GM12878 (cell line): Measurements from ENCODE around the gene ZMIZ2. TPM values are rescaled to one million over a fixed set of nuclear protein-coding genes. Genes with fewer than 3 reads are reported as not detected.
A peak's percentile ranks its signal among the peaks of the same experiment; 100 is the strongest.

Experiments used
- BRCA1 ChIP-seq: IDR thresholded peaks from 2 replicates; pipeline ENCODE4 v1.6.1; 2011; ENCODE audit warnings: low read depth, low read length, improper control_type of control experiment
- CUX1 ChIP-seq: IDR thresholded peaks from 2 replicates; pipeline ENCODE4 v1.6.1; 2012; ENCODE audit warnings: improper control_type of control experiment, low read depth, low read length; ENCODE audit not compliant: insufficient replicate concordance
- FOXK2 ChIP-seq: fragments of 450-650 bp; IDR thresholded peaks from 2 replicates; pipeline ENCODE4 v1.6.1; 2017; ENCODE audit warnings: mild to moderate bottlenecking, moderate library complexity
- IRF3 ChIP-seq: fragments of 450-650 bp; IDR thresholded peaks from 2 replicates; pipeline ENCODE4 v1.6.1; 2014; ENCODE audit warnings: mild to moderate bottlenecking
- MEF2B ChIP-seq: fragments of 450-650 bp; IDR thresholded peaks from 2 replicates; pipeline ENCODE4 v1.6.1; 2018; ENCODE audit warnings: mild to moderate bottlenecking, moderate library complexity; ENCODE audit not compliant: partially characterized antibody, poor library complexity, severe bottlenecking
- POLR2AphosphoS2 ChIP-seq: IDR thresholded peaks from 2 replicates; pipeline ENCODE4 v1.6.1; 2011; ENCODE audit warnings: low read depth, mild to moderate bottlenecking, low read length, improper control_type of control experiment, moderate library complexity
- RB1 ChIP-seq: fragments of 450-650 bp; formaldehyde crosslinking; IDR thresholded peaks from 2 replicates; pipeline ENCODE4 v1.6.1; 2017; ENCODE audit warnings: mild to moderate bottlenecking, borderline replicate concordance
- RCOR1 ChIP-seq: conservative IDR thresholded peaks from 2 replicates; pipeline ENCODE4 v1.6.1; 2012; ENCODE audit warnings: low read depth, low read length, improper control_type of control experiment
- RUNX3 ChIP-seq: IDR thresholded peaks from 2 replicates; pipeline ENCODE4 v1.6.1; 2012; ENCODE audit warnings: low read length, inconsistent platforms
- SMC3 ChIP-seq: IDR thresholded peaks from 2 replicates; pipeline ENCODE4 v1.6.1; 2011; ENCODE audit warnings: low read length, improper control_type of control experiment, borderline replicate concordance
- SRF ChIP-seq, 2 experiments: IDR thresholded peaks; 2 replicates each; pipeline ENCODE4 v1.6.1; 2011; ENCODE audit warnings: low read depth in 2 of 2, low read length in 2 of 2, mild to moderate bottlenecking in 1 of 2, moderate library complexity in 1 of 2
- TCF7 ChIP-seq: IDR thresholded peaks from 2 replicates; pipeline ENCODE4 v1.6.1; 2014; ENCODE audit warnings: antibody characterized with exemption, borderline replicate concordance
- YBX1 ChIP-seq: fragments of 450-650 bp; IDR thresholded peaks from 2 replicates; pipeline ENCODE4 v1.6.1; 2016; ENCODE audit warnings: antibody characterized with exemption
- ZNF207 ChIP-seq: fragments of 450-650 bp; IDR thresholded peaks from 2 replicates; pipeline ENCODE4 v1.6.1; 2014; ENCODE audit warnings: antibody characterized with exemption, mild to moderate bottlenecking, borderline replicate concordance
- ZNF217 ChIP-seq: fragments of 450-650 bp; IDR thresholded peaks from 2 replicates; pipeline ENCODE4 v1.6.1; 2017; ENCODE audit warnings: antibody characterized with exemption, mild to moderate bottlenecking
- ZNF24 ChIP-seq: fragments of 450-650 bp; IDR thresholded peaks from 2 replicates; pipeline ENCODE4 v1.6.1; 2017; ENCODE audit warnings: antibody characterized with exemption, mild to moderate bottlenecking
- polyA plus RNA-seq, 11 experiments: library from polyadenylated mRNA; depleted of rRNA in 4 of 11; unstranded in 6 of 11; stranded (reverse) in 5 of 11; fragments of >200 nt; fragmentation: Nextera tagmentation in 4 of 11; fragmentation: Illumina TruSeq in 1 of 11; extraction: Ambion mirVana in 4 of 11; extraction: Trizol in 1 of 11; gene quantifications; 1 replicate in 1 of 11; 2 replicates in 10 of 11; pipeline versions ENCODE4 v1.2.1 to v1.2.3, GENCODE V29; 2011 to 2016; ENCODE audit warnings: inconsistent platforms in 2 of 11, missing spikeins in 2 of 11, low read depth in 1 of 11
- total RNA-seq, 4 experiments: library from RNA; depleted of rRNA in 3 of 4; stranded (reverse); fragments of >200 nt in 3 of 4; fragmentation: Illumina TruSeq in 1 of 4; extraction: Trizol in 1 of 4; gene quantifications; 2 replicates each; pipeline versions ENCODE4 v1.2.1 to v1.2.3, GENCODE V29; 2013 to 2021
- TF ChIP-seq, protein P1 (sequence below): fragments of 450-650 bp; IDR thresholded peaks from 2 replicates; pipeline ENCODE4 v1.6.1; 2018; ENCODE audit warnings: borderline replicate concordance, mild to moderate bottlenecking; ENCODE audit not compliant: partially characterized antibody
- TF ChIP-seq, protein P2 (sequence below): IDR thresholded peaks from 2 replicates; pipeline ENCODE4 v1.6.1; 2012; ENCODE audit warnings: low read depth, low read length, improper control_type of control experiment
- TF ChIP-seq, protein P3 (sequence below): IDR thresholded peaks from 2 replicates; pipeline ENCODE4 v1.6.1; 2011; ENCODE audit warnings: mild to moderate bottlenecking, low read depth, low read length, moderate library complexity; ENCODE audit not compliant: insufficient replicate concordance

The ZMIZ2 gene
- total and polyA plus RNA-seq, 10 of the 15 experiments (the other 5 are each of a cell fraction or from before 2014, with no cell fraction given), result 0.71 to 158 (median 17.0) TPM

- TF ChIP-seq RUNX3 (peak; percentile 6), ZNF24 (no peak), YBX1 (no peak), FOXK2 (no peak), ZNF217 (peak; percentile 72; the same call in 1 of the 2 replicates), TCF7 (no peak), SRF (IDR thresholded peaks at IDR 0.05; ENCODE audit: low read depth in 2 of 2, low read length in 2 of 2) (no peak), CUX1 (no peak), ZNF207 (peak; percentile 70; the same call in 1 of the 2 replicates), POLR2AphosphoS2 (peak; percentile 96), MEF2B (peak; percentile 53), IRF3 (peak; percentile 92), RB1 (peak; percentile 68), SMC3 (no peak), RCOR1 (no peak), BRCA1 (no peak)
- TF ChIP-seq, protein P1, sequence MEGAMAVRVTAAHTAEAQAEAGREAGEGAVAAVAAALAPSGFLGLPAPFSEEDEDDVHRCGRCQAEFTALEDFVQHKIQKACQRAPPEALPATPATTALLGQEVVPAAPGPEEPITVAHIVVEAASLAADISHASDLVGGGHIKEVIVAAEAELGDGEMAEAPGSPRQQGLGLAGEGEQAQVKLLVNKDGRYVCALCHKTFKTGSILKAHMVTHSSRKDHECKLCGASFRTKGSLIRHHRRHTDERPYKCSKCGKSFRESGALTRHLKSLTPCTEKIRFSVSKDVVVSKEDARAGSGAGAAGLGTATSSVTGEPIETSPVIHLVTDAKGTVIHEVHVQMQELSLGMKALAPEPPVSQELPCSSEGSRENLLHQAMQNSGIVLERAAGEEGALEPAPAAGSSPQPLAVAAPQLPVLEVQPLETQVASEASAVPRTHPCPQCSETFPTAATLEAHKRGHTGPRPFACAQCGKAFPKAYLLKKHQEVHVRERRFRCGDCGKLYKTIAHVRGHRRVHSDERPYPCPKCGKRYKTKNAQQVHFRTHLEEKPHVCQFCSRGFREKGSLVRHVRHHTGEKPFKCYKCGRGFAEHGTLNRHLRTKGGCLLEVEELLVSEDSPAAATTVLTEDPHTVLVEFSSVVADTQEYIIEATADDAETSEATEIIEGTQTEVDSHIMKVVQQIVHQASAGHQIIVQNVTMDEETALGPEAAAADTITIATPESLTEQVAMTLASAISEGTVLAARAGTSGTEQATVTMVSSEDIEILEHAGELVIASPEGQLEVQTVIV, result no peak
- TF ChIP-seq, protein P2, sequence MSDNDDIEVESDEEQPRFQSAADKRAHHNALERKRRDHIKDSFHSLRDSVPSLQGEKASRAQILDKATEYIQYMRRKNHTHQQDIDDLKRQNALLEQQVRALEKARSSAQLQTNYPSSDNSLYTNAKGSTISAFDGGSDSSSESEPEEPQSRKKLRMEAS, result peak; percentile 55; the same call in 1 of the 2 replicates
- TF ChIP-seq, protein P3, sequence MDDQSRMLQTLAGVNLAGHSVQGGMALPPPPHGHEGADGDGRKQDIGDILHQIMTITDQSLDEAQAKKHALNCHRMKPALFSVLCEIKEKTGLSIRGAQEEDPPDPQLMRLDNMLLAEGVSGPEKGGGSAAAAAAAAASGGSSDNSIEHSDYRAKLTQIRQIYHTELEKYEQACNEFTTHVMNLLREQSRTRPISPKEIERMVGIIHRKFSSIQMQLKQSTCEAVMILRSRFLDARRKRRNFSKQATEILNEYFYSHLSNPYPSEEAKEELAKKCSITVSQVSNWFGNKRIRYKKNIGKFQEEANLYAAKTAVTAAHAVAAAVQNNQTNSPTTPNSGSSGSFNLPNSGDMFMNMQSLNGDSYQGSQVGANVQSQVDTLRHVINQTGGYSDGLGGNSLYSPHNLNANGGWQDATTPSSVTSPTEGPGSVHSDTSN, result peak; percentile 100
Measured at GRCh38 chr7:44796504-44797328, 48.1 kb downstream of the ZMIZ2 start, which contains the start of gene PPIA (continued).
